ENCODE results near the gene CCDC102A.

DNA sequence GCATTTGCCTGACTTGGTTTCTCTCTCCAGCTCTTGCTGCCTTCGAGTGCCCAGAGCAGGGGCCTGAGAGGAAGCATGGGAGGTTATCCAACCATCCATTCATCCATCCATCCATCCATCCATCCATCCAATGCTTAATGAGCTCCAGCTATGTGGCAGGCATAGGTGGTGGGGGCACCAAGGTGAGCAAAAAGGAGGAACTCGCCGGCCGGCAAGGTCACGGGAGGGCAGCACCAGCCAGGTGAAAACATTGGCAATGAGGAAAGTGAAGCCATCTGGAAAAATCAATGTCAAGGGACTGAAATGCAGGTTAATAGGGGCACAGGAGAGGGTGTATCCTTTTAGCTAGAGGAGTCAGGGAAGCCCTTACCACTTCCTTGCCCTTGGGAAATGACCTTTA, 31.9 kb downstream of the CCDC102A start:
- TF ChIP-seq, protein P1, sequence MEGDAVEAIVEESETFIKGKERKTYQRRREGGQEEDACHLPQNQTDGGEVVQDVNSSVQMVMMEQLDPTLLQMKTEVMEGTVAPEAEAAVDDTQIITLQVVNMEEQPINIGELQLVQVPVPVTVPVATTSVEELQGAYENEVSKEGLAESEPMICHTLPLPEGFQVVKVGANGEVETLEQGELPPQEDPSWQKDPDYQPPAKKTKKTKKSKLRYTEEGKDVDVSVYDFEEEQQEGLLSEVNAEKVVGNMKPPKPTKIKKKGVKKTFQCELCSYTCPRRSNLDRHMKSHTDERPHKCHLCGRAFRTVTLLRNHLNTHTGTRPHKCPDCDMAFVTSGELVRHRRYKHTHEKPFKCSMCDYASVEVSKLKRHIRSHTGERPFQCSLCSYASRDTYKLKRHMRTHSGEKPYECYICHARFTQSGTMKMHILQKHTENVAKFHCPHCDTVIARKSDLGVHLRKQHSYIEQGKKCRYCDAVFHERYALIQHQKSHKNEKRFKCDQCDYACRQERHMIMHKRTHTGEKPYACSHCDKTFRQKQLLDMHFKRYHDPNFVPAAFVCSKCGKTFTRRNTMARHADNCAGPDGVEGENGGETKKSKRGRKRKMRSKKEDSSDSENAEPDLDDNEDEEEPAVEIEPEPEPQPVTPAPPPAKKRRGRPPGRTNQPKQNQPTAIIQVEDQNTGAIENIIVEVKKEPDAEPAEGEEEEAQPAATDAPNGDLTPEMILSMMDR (IDR thresholded peaks at IDR 0.05) = no peak
- TF ChIP-seq POLR2A (IDR thresholded peaks at IDR 0.05) = no peak
- TF ChIP-seq EP300 (IDR thresholded peaks at IDR 0.05) = no peak

Measured in gastroesophageal sphincter (tissue), 3 donors.